H1 (cell line): ENCODE results near the gene MYBPH. TPM values are rescaled to one million over a fixed set of nuclear protein-coding genes. Genes with fewer than 3 reads are reported as not detected.
A peak's percentile ranks its signal among the peaks of the same experiment; 100 is the strongest.

Experiments used
- CTCF ChIA-PET: fragments of 300-600 bp; sonication (Branson Sonifier 250); formaldehyde crosslinking; loops from one replicate; lab custom pipeline; 2021; ENCODE audit not compliant: partially characterized antibody; lab: Charles Lee
- POLR2A ChIA-PET: fragments of 300-600 bp; sonication (Branson Sonifier 250); formaldehyde crosslinking; loops from one replicate; lab custom pipeline; 2021; ENCODE audit warnings: inconsistent platforms; ENCODE audit not compliant: partially characterized antibody; lab: Charles Lee
- DNase-seq, 2 experiments: peaks; one replicate each; pipeline versions ENCODE4 v3.0.0 to v3.0.0-alpha.2; 2010 to 2022; ENCODE audit warnings: low spot score in 2 of 2, low read depth in 1 of 2, mixed read lengths in 1 of 2
- FAIRE-seq: peaks from 2 replicates; lab custom pipeline; 2011; peaks lifted over from hg19 to GRCh38; lab: Jason Lieb, UNC
- H2AFZ ChIP-seq: 2 replicates; pipeline ENCODE4 v1.8.1; 2012; ENCODE audit warnings: low read length, inconsistent platforms
- H2AK5ac ChIP-seq: 2 replicates; pipeline ENCODE4 v1.6.1; 2013; ENCODE audit warnings: low read depth, low read length
- H2BK120ac ChIP-seq: replicated peaks from 2 replicates; pipeline ENCODE3; 2013; ENCODE audit warnings: low read depth, low read length, inconsistent platforms
- H2BK12ac ChIP-seq: 2 replicates; pipeline ENCODE4 v1.6.1; 2013; ENCODE audit warnings: low read depth, low read length
- H2BK15ac ChIP-seq: 2 replicates; pipeline ENCODE4 v1.6.1; 2013; ENCODE audit warnings: low read length
- H2BK20ac ChIP-seq: 2 replicates; pipeline ENCODE4 v1.6.1; 2013; ENCODE audit warnings: low read length
- H2BK5ac ChIP-seq: 2 replicates; pipeline ENCODE4 v1.6.1; 2013; ENCODE audit warnings: low read depth, low read length
- H3K14ac ChIP-seq: 2 replicates; pipeline ENCODE4 v1.6.1; 2013; ENCODE audit warnings: inconsistent platforms; ENCODE audit not compliant: insufficient read length
- H3K18ac ChIP-seq: 2 replicates; pipeline ENCODE4 v1.6.1; 2013; ENCODE audit warnings: low read length; ENCODE audit errors: extremely low read depth
- H3K23ac ChIP-seq: 2 replicates; pipeline ENCODE4 v1.6.1; 2013; ENCODE audit warnings: inconsistent platforms; ENCODE audit not compliant: insufficient read length
- H3K23me2 ChIP-seq: 2 replicates; pipeline ENCODE4 v1.6.1; 2013; ENCODE audit warnings: low read depth, low read length
- H3K27ac ChIP-seq: 2 replicates; pipeline ENCODE4 v1.6.1; 2011; ENCODE audit warnings: low read depth, low read length, inconsistent platforms
- H3K27me3 ChIP-seq, 4 experiments: replicated peaks in 1 of 4; 1 replicate in 1 of 4; 2 replicates in 3 of 4; pipeline versions ENCODE4 v1.6.1 to v1.8.1; 2011 to 2013; ENCODE audit warnings: low read length in 3 of 4, mild to moderate bottlenecking in 3 of 4, inconsistent platforms in 2 of 4, mixed read lengths in 2 of 4, moderate library complexity in 1 of 4; ENCODE audit not compliant: control insufficient read depth in 3 of 4, insufficient read depth in 3 of 4; ENCODE audit errors: extremely low read depth in 1 of 4
- H3K36me3 ChIP-seq, 4 experiments: 2 replicates each; pipeline versions ENCODE4 v1.6.1 to v1.8.1; 2011 to 2013; ENCODE audit warnings: mild to moderate bottlenecking in 4 of 4, low read length in 3 of 4, moderate library complexity in 2 of 4, control low read depth in 1 of 4, inconsistent platforms in 1 of 4; ENCODE audit not compliant: insufficient read depth in 4 of 4, control insufficient read depth in 2 of 4
- H3K4ac ChIP-seq: replicated peaks from 2 replicates; pipeline ENCODE3; 2013; ENCODE audit warnings: low read length, low read depth, mixed read lengths, inconsistent platforms; ENCODE audit not compliant: insufficient read length
- H3K4me1 ChIP-seq, 4 experiments: replicated peaks in 1 of 4; 1 replicate in 1 of 4; 2 replicates in 3 of 4; pipeline versions ENCODE4 v1.6.1 to v1.8.1; 2011 to 2013; ENCODE audit warnings: low read length in 3 of 4, inconsistent platforms in 2 of 4, mixed read lengths in 1 of 4; ENCODE audit not compliant: insufficient read depth in 4 of 4, control insufficient read depth in 3 of 4
- H3K4me2 ChIP-seq, 2 experiments: 2 replicates each; pipeline versions ENCODE4 v1.6.1 to v1.8.1; 2011 to 2013; ENCODE audit warnings: low read depth in 2 of 2, low read length in 2 of 2, control low read depth in 1 of 2, inconsistent platforms in 1 of 2, mild to moderate bottlenecking in 1 of 2; ENCODE audit not compliant: insufficient read depth in 1 of 2
- H3K4me3 ChIP-seq, 4 experiments: fragments of 200-600, 300-600 bp in 1 of 4; sonication (generic), shearing (Covaris generic), sonication (Bioruptor Twin) in 1 of 4; 2 replicates each; pipeline versions ENCODE4 v1.5.1 to v1.8.1; 2011 to 2016; ENCODE audit warnings: low read length in 4 of 4, low read depth in 3 of 4, control low read depth in 2 of 4, inconsistent platforms in 2 of 4, mild to moderate bottlenecking in 2 of 4, mixed read lengths in 1 of 4, moderate library complexity in 1 of 4; ENCODE audit not compliant: insufficient read depth in 2 of 4; ENCODE audit errors: extremely low read depth in 1 of 4
- H3K56ac ChIP-seq: replicated peaks from 2 replicates; pipeline ENCODE3; 2013; ENCODE audit warnings: low read depth, mild to moderate bottlenecking, mixed read lengths, low read length, inconsistent platforms; ENCODE audit not compliant: insufficient read length
- H3K79me1 ChIP-seq: 2 replicates; pipeline ENCODE4 v1.6.1; 2013; ENCODE audit warnings: low read depth, low read length, control low read depth
- H3K79me2 ChIP-seq, 2 experiments: 2 replicates each; pipeline versions ENCODE4 v1.6.1 to v1.8.1; 2012 to 2013; ENCODE audit warnings: low read length in 2 of 2, mild to moderate bottlenecking in 2 of 2, inconsistent platforms in 1 of 2; ENCODE audit not compliant: insufficient read depth in 2 of 2, control insufficient read depth in 1 of 2
- H3K9ac ChIP-seq, 4 experiments: replicated peaks in 1 of 4; 1 replicate in 1 of 4; 2 replicates in 3 of 4; pipeline versions ENCODE4 v1.6.1 to v1.8.1; 2011 to 2013; ENCODE audit warnings: low read depth in 3 of 4, low read length in 3 of 4, control low read depth in 2 of 4, mild to moderate bottlenecking in 2 of 4, moderate library complexity in 2 of 4, inconsistent platforms in 1 of 4; ENCODE audit errors: extremely low read depth in 1 of 4
- H3K9me3 ChIP-seq, 2 experiments: 2 replicates each; pipeline versions ENCODE4 v1.6.1 to v1.8.1; 2012 to 2013; ENCODE audit warnings: mild to moderate bottlenecking in 2 of 2, moderate library complexity in 2 of 2, control low read depth in 1 of 2, inconsistent platforms in 1 of 2, low read depth in 1 of 2, low read length in 1 of 2, mixed read lengths in 1 of 2; ENCODE audit not compliant: insufficient read depth in 2 of 2
- H4K20me1 ChIP-seq, 2 experiments: replicated peaks in 1 of 2; 2 replicates each; pipeline versions ENCODE3 to v1.8.1; 2011 to 2013; ENCODE audit warnings: inconsistent platforms in 2 of 2, low read length in 2 of 2, mild to moderate bottlenecking in 1 of 2; ENCODE audit not compliant: insufficient read depth in 2 of 2, control insufficient read depth in 1 of 2
- H4K5ac ChIP-seq: 2 replicates; pipeline ENCODE4 v1.6.1; 2013; ENCODE audit warnings: low read length, low read depth, mixed read lengths, inconsistent platforms; ENCODE audit not compliant: insufficient read length
- H4K8ac ChIP-seq: 2 replicates; pipeline ENCODE4 v1.8.0; 2013; ENCODE audit warnings: mild to moderate bottlenecking, moderate library complexity, low read length, inconsistent platforms; ENCODE audit not compliant: insufficient read depth; ENCODE audit errors: extremely low read depth
- H4K91ac ChIP-seq: replicated peaks from 2 replicates; pipeline ENCODE3; 2013; ENCODE audit warnings: low read length, mixed read lengths, inconsistent platforms; ENCODE audit not compliant: insufficient read length
- CHD1 ChIP-seq: IDR thresholded peaks from 2 replicates; pipeline ENCODE4 v1.6.1; 2012; ENCODE audit warnings: low read depth, low read length, improper control_type of control experiment
- CTBP2 ChIP-seq: IDR thresholded peaks from 2 replicates; pipeline ENCODE4 v1.7.0; 2011; ENCODE audit warnings: borderline replicate concordance, mild to moderate bottlenecking, moderate library complexity, mixed read lengths, low read length; ENCODE audit not compliant: insufficient read depth, insufficient read length
- FOSL1 ChIP-seq: IDR thresholded peaks from 2 replicates; pipeline ENCODE4 v1.6.1; 2011; ENCODE audit warnings: mild to moderate bottlenecking, low read depth, low read length, moderate library complexity; ENCODE audit not compliant: insufficient read depth
- HDAC6 ChIP-seq: IDR thresholded peaks from one replicate; pipeline ENCODE4 v1.7.1; 2012; ENCODE audit warnings: low read depth, mild to moderate bottlenecking, inconsistent platforms, low read length, moderate library complexity
- JUN ChIP-seq: IDR thresholded peaks from 2 replicates; pipeline ENCODE4 v1.6.1; 2011; ENCODE audit warnings: low read depth, mild to moderate bottlenecking, improper control_type of control experiment, low read length
- JUND ChIP-seq: IDR thresholded peaks from 2 replicates; pipeline ENCODE4 v1.6.1; 2011; ENCODE audit warnings: mild to moderate bottlenecking, improper control_type of control experiment, low read length
- RXRA ChIP-seq: IDR thresholded peaks from 2 replicates; pipeline ENCODE4 v1.6.1; 2011; ENCODE audit warnings: low read depth, mild to moderate bottlenecking, low read length, moderate library complexity; ENCODE audit not compliant: insufficient read depth
- TBP ChIP-seq: IDR thresholded peaks from 2 replicates; pipeline ENCODE4 v1.6.1; 2011; ENCODE audit warnings: low read depth, low read length, improper control_type of control experiment
- ZNF274 ChIP-seq: IDR thresholded peaks from 2 replicates; pipeline ENCODE4 v1.7.0; 2012; ENCODE audit warnings: low read length, borderline replicate concordance; ENCODE audit errors: extremely low read depth
- WGBS, 2 experiments: shearing (Covaris generic) in 1 of 2; methylation state at CpG; one replicate each; pipeline versions ENCODE4 v1.1.6 to v1.1.7; 2013 to 2015; ENCODE audit warnings: low lambda C conversion rate in 2 of 2, mixed read lengths in 2 of 2, inconsistent platforms in 1 of 2, low coverage in 1 of 2, missing lambda C conversion rate in 1 of 2; ENCODE audit not compliant: insufficient replicate concordance in 2 of 2, insufficient coverage in 1 of 2, insufficient read length in 1 of 2; ENCODE audit errors: extremely low coverage in 1 of 2, missing lambda C conversion rate in 1 of 2; 5-methylcytosine and 5-hydroxymethylcytosine counted together
- polyA plus RNA-seq, 7 experiments: library from polyadenylated mRNA; depleted of rRNA in 3 of 7; stranded (reverse) in 5 of 7; unstranded in 2 of 7; fragments of >200 nt in 5 of 7; fragments of 200-250 nt in 2 of 7; gene quantifications; 1 replicate in 5 of 7; 2 replicates in 1 of 7; 4 replicates in 1 of 7; pipeline versions ENCODE4 v1.2.1 to v1.2.3, GENCODE V29; 2011 to 2013; ENCODE audit warnings: missing spikeins in 2 of 7, mixed read lengths in 2 of 7
- total RNA-seq: library from RNA; stranded (reverse); fragmentation: NEBNext Ultra II Directional; extraction: Animal tissue kit (Norgen Biotek cat#: 25700); gene quantifications from 2 replicates; pipeline ENCODE4 v1.2.1, GENCODE V29; 2021
- TF ChIP-seq, protein P1 (sequence below): IDR thresholded peaks from 2 replicates; pipeline ENCODE4 v1.6.1; 2012; ENCODE audit warnings: low read length, inconsistent platforms
- TF ChIP-seq, protein P2 (sequence below): IDR thresholded peaks from 2 replicates; pipeline ENCODE4 v1.6.1; 2012; ENCODE audit warnings: inconsistent platforms

Gene MYBPH
- total and polyA plus RNA-seq, 2 of the 8 experiments (the other 6 are each of a cell fraction or from before 2014, with no cell fraction given), result not detected

DNA sequence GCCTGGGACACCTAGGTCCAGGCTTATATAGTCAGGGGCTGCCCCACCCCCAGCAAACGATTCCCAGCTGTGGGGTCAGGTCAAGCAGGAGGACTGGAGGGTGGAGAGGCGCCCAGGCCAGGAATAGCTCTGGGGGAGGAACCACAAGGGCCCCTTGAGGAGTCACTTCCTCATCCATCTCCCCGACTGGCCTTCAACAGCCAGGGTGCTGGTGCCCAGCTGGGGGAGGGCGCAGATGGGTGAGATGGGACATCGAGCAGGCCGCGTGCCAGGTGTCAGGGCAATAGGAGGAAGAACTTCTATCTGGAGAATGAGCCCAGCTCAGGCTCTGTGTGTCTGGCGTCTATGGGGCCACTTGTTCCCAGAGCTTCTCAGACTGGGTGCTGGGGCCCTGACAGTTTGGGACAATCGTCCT is 208 bp upstream of the MYBPH start:
- H3K23me2 ChIP-seq, result no peaks in the 10 kb centered on the region
- no peak overlapping the region for H2BK12ac ChIP-seq
- H3K14ac ChIP-seq, result no peak overlapping the region
- no peak overlapping the region for H3K23ac ChIP-seq
- H2BK5ac ChIP-seq, result no peak overlapping the region
- H3K4me1 ChIP-seq, result peaks cover 0 to 7% (median 3%) of the 10 kb centered on the region in 4 experiments; a peak in 4 of 7 replicates
- no peak overlapping the region for H3K56ac ChIP-seq
- no peak overlapping the region for H3K4me2 ChIP-seq
- no peak overlapping the region for H4K91ac ChIP-seq
- H2BK120ac ChIP-seq, result no peak overlapping the region
- H3K9ac ChIP-seq, result no peak overlapping the region
- FAIRE-seq, result no peak
- H4K20me1 ChIP-seq, result no peaks in the 10 kb centered on the region
- no peak overlapping the region for H2BK20ac ChIP-seq
- no peak overlapping the region for H2AK5ac ChIP-seq
- 90% methylated on average over 9 of the region's 9 CpGs; no CpG with 5 or more reads in 1 of the 2 experiments for WGBS, 2 experiments
- no peak overlapping the region for H3K4ac ChIP-seq
- ChIA-PET CTCF (interaction anchor here (0.6 to 12.8 kb wide), 27 partner anchors 8 to 1223 kb away, joined by 3 to 140 read pairs (median 5); partner anchors contain the start of genes ADORA1 and CHI3L1), POLR2A (no interaction called here)
- no peak overlapping the region for H4K5ac ChIP-seq
- no peaks in the 10 kb centered on the region for H3K27me3 ChIP-seq
- no peak for TF ChIP-seq FOSL1
- no peak for TF ChIP-seq JUN
- TF ChIP-seq HDAC6, result no peak
- no peak for TF ChIP-seq CTBP2
- TF ChIP-seq, protein P1, sequence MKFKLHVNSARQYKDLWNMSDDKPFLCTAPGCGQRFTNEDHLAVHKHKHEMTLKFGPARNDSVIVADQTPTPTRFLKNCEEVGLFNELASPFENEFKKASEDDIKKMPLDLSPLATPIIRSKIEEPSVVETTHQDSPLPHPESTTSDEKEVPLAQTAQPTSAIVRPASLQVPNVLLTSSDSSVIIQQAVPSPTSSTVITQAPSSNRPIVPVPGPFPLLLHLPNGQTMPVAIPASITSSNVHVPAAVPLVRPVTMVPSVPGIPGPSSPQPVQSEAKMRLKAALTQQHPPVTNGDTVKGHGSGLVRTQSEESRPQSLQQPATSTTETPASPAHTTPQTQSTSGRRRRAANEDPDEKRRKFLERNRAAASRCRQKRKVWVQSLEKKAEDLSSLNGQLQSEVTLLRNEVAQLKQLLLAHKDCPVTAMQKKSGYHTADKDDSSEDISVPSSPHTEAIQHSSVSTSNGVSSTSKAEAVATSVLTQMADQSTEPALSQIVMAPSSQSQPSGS, result no peak
- no peak for TF ChIP-seq TBP
- TF ChIP-seq, protein P2, sequence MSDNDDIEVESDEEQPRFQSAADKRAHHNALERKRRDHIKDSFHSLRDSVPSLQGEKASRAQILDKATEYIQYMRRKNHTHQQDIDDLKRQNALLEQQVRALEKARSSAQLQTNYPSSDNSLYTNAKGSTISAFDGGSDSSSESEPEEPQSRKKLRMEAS, result no peak
- no peak for TF ChIP-seq JUND
- no peak for TF ChIP-seq ZNF274
- no peak for TF ChIP-seq CHD1
- no peak for TF ChIP-seq RXRA
- H3K9me3 ChIP-seq, result no peaks in the 10 kb centered on the region
- no peak for DNase-seq
- H3K4me3 ChIP-seq, result no peak overlapping the region
- H3K18ac ChIP-seq, result no peak overlapping the region
- H3K27ac ChIP-seq, result no peak overlapping the region
- H2BK15ac ChIP-seq, result no peak overlapping the region
- no peak overlapping the region for H2AFZ ChIP-seq
- H3K79me2 ChIP-seq, result no peaks in the 10 kb centered on the region
- H3K36me3 ChIP-seq, result no peaks in the 10 kb centered on the region
- H3K79me1 ChIP-seq, result no peaks in the 10 kb centered on the region
- H4K8ac ChIP-seq, result peak overlapping the region; percentile 57; the same call in 1 of the 2 replicates
